Measurements from ENCODE around the gene MYO1B.

MYO1B gene

GRCh38 chr2:191225690-191226089 is 19.5 kb upstream of the MYO1B start:
- DNase-seq (ENCODE audit: low read depth in 1 of 2, low spot score in 1 of 2): no peak

DNA sequence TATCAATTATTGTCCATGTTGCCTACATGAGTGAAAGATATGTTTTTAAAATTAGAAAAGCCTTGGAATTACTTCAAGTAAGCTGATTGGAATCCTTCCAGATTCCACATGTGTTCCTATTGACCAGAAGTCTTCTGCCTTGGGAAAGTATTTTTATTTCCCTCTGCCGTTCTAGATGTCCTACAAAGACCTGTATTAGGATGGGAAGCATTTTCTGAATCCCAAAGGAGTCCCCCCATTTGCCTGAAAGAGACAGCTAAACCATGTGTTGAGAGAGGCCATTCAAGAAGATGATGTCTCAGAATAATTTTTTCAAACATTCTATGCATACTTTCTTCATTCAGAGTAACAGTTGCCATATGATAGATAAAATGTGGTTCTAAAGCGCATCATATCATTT is 19.0 kb upstream of the MYO1B start:
- DNase-seq (ENCODE audit: low read depth in 1 of 2, low spot score in 1 of 2): no peak

DNA sequence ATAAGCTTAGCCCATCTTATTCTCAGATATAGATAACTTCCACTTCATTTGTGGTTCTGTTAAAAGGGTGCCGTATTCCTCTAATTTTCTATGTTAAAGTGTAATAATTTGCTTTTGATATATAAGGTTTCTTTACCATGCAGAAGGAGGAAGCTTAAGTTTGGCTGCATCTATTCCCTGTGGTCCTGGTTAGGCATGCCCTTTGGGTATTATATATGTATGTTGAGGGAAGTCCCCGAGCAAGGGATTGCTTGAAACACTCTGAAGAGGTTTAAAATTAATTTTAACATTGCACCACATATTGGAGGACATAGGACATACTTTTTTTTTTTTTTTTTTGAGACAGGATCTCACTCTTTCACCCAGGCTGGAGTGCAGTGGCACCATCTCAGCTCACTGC is 16.9 kb upstream of the MYO1B start:
- DNase-seq (ENCODE audit: low read depth in 1 of 2, low spot score in 1 of 2): no peak

DNA sequence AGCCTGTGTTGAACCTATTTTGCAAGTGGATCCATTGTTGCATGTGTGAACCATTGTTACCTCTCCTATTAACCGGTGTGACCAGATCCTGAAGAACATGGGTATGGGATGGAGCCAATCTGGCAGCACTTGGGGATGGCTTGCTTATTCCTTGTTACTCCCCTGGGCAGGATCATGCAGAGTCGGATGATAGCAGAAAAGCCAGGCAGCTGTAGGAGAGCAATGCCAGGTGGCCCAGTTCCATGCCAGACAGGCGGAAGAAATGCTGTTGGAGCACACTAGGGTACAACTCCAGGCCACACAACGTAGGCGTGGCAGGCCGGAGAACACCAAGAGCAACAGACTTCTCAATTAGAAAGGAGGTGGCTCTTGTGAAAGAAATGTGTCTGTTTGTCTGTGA is 16.3 kb upstream of the MYO1B start:
- no peak for DNase-seq (ENCODE audit: low read depth in 1 of 2, low spot score in 1 of 2)

DNA sequence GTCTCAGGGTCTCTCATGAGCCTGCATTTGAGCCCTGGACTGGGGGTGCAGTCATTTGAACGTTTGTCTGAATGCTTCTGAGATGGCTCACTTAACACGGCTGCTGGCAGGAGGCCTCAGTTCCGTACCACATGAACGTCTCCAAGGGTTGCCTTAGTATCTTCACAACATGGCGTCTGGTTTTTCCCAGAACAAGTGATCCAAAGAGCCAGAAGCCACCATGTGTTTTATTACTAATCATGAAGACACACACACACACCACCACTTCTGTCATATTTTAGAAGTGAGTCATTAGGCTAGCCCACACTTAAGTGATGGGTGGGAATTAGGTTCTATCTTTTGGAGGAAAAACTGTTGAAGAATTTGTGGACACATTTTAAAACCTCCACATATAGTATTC is 15.0 kb upstream of the MYO1B start:
- DNase-seq (ENCODE audit: low read depth in 1 of 2, low spot score in 1 of 2): no peak

DNA sequence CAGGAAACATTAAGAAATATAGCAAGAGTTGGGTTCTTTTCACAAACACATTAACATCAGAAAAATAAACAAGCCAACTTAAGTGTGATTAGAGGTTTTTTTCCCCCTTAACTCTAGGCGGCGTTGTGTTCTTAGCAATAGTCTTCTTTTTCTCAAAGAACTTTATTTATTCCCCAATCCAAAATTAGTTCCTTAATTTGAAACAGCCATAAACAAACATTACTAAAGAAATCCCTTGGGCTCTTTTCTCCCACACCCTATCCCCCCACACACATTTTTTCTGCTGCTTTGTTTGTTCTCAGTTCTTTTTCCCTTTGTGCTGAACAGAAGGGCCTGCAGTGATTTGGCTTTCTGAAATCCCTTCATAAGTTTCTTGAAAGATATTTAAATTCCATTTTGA is 13.2 kb upstream of the MYO1B start:
- no peak for DNase-seq (ENCODE audit: low read depth in 1 of 2, low spot score in 1 of 2)

- no peak for DNase-seq (ENCODE audit: low read depth in 1 of 2, low spot score in 1 of 2)
These were observed 11.7 kb upstream of the MYO1B start for GRCh38 chr2:191233533-191233932.

- DNase-seq (ENCODE audit: low read depth in 1 of 2, low spot score in 1 of 2): no peak
These were observed 10.8 kb upstream of the MYO1B start for GRCh38 chr2:191234376-191234775.

GRCh38 chr2:191240871-191241270 is 4.3 kb upstream of the MYO1B start:
- DNase-seq (ENCODE audit: low read depth in 1 of 2, low spot score in 1 of 2): no peak

DNA sequence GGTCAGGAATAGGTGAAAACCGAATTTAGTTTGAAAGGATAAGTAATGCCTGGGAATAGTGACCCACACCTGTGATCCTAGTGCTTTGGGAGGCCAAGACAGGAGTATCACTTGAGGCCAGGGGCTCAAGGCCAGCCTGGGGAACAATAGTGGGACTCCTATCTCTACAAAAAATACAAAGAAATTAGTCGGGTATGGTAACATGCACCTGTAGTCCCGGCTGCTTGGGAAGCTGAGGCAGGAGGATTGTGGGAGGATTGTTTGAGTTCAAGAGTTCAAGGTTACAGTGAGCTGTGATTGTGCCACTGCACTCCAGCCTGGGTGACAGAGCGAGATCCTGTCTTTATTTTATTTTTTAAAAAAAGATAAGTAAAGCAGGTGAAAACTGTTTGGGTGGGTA is 3.8 kb upstream of the MYO1B start:
- DNase-seq (ENCODE audit: low read depth in 1 of 2, low spot score in 1 of 2): no peak

GRCh38 chr2:191243154-191243553 is 2.0 kb upstream of the MYO1B start:
- DNase-seq (ENCODE audit: low read depth in 1 of 2, low spot score in 1 of 2): no peak

- DNase-seq (ENCODE audit: low read depth in 1 of 2, low spot score in 1 of 2): no peak
These were observed 854 bp upstream of the MYO1B start for GRCh38 chr2:191244350-191244749.

GRCh38 chr2:191245869-191246531 is 796 bp downstream of the MYO1B start:
- DNase-seq (ENCODE audit: low read depth in 1 of 2, low spot score in 1 of 2): no peak

DNA sequence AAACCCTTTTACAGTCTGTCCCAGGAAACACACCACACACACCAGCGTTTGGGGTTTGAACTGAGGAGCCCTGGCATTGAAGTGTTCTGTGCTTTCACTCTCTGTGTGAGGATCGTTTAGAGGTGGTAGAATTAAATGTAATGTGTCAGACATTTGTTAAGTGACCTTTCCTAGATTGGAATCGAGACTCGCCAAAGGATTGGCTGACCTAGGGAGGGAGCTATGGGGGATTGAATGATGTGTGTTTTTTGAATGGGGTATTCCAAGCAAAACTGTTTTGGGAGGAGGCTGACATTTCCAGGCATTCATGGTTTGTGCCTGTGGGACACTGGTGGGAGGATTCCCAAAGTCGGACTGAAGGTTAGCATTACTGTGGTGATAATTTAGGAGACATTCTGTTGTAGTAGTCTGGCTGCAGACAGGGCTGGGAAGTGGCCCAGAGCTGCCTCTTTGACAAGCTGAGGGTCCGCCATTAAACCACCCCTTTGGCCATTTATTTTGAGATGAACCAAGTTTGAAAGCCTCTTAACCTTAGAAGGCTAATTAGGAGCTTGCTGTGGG is 1.7 kb downstream of the MYO1B start:
- no peak for DNase-seq (ENCODE audit: low read depth in 1 of 2, low spot score in 1 of 2)

GRCh38 chr2:191247381-191248057 is 2.3 kb downstream of the MYO1B start:
- DNase-seq (ENCODE audit: low read depth in 1 of 2, low spot score in 1 of 2): no peak

DNA sequence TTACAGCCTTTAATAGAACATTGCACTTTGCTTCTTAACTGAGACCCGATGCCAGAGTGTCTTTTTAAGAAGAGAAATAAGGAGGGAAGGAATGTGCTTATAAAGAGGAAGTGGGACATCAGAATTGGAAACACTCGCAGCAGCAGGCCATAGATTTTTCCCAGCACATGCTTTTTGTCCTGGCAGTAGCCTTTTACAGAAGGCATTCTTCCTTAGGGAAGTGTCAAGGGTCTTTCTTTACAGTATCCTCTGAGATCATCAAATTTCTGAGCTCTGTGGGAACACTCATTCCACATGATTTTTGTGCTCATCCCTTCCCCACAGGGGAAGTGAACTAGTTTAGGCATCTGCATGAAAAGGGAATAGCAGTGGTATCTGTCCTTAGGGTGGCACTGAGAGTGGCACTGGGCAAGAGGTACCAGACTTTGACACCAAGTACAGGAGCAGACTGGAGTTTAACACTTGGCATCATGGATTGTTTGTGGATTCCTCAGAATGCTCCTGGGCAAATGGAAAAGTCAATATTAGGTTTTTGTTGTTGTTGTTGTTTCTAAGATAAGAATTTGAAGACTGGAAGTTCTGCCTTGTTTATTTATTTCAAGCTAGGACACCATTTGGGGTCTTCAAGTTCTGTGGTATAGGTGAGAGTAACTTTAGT is 4.1 kb downstream of the MYO1B start:
- DNase-seq (ENCODE audit: low read depth in 1 of 2, low spot score in 1 of 2): no peak

DNA sequence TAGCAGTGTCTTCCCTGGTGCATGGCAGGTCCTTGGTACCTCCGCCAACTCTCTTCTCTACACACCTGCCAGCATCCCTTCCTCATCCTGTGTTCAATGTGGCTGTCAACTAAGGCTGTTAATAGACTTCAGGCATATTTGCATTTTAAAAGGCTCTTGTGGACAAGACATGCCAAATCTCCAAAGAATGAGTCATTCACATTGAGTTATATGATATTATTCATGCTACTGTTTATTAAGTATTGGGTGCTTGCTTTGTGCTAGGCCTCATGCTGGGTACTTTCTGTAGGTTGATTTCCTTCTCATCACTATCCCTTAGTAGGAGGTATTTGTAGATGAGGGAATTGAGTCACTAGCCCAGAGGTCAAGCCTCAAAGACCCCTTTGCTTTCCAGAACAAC is 5.2 kb downstream of the MYO1B start:
- DNase-seq (ENCODE audit: low read depth in 1 of 2, low spot score in 1 of 2): no peak

DNA sequence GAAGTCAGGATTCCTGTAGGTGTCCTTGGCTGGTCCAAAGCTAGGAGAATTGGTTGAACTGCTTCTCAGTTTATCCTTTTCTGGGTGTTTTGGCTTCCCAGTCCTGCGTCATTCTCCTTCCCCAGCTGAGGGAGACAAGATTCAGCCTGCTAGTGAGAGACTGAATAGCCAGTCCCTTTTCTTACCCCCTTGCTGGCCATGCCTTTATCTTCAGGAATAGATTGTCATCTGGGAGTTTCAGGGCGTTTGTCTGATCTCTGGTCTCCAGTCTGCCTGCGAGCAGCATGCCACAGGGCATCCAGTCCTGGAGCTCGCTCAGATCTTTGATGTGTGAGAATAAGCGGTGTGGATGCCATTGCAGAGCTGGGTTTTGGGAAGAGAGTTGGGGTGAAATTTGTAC is 5.8 kb downstream of the MYO1B start:
- no peak for DNase-seq (ENCODE audit: low read depth in 1 of 2, low spot score in 1 of 2)

- no peak for DNase-seq (ENCODE audit: low read depth in 1 of 2, low spot score in 1 of 2)
These were observed 7.5 kb downstream of the MYO1B start for GRCh38 chr2:191252699-191253098.

GRCh38 chr2:191253476-191253875 is 8.3 kb downstream of the MYO1B start:
- DNase-seq (ENCODE audit: low read depth in 1 of 2, low spot score in 1 of 2): no peak

DNA sequence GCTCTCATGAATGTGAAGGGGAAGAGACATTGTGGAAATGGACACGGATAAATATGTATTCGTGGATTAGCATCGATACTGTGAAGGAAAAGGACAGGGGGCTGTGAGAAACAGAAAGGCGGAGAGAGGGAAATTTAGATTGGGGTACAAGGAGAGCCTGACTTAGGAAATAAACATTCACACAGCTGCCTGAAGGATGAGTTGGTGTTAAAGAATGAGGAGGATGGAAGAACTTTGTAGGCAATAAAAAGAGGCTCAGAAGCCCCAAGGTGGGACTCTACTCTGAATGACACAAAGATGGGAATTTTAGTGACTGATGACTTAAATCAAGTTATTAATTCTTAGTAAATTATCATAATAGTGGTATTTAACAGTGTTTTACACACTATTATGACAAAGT is 10.1 kb downstream of the MYO1B start:
- DNase-seq (ENCODE audit: low read depth in 1 of 2, low spot score in 1 of 2): no peak

GRCh38 chr2:191255756-191256312 is 10.6 kb downstream of the MYO1B start:
- no peak for DNase-seq (ENCODE audit: low read depth in 1 of 2, low spot score in 1 of 2)
